DND-41 (cell line): ENCODE measurements around the gene CFAP251.

Experiments used
- CTCF ChIP-seq: IDR thresholded peaks from 2 replicates; pipeline ENCODE4 v1.5.1; 2012; ENCODE audit warnings: borderline replicate concordance, low read length, moderate library complexity, mild to moderate bottlenecking; ENCODE audit not compliant: poor library complexity, severe bottlenecking; ENCODE audit errors: extremely low read depth
- EZH2 ChIP-seq: IDR thresholded peaks from 3 replicates; pipeline ENCODE4 v1.6.1; 2012; ENCODE audit warnings: borderline replicate concordance, low read depth, mild to moderate bottlenecking, moderate library complexity, low read length, inconsistent platforms; ENCODE audit not compliant: severe bottlenecking

GRCh38 chr12:122009741-122010140 lies 91.3 kb downstream of the CFAP251 start:
- TF ChIP-seq CTCF (no peak), EZH2 (no peak)
